ENCODE data around the gene SEPTIN12.

DNA sequence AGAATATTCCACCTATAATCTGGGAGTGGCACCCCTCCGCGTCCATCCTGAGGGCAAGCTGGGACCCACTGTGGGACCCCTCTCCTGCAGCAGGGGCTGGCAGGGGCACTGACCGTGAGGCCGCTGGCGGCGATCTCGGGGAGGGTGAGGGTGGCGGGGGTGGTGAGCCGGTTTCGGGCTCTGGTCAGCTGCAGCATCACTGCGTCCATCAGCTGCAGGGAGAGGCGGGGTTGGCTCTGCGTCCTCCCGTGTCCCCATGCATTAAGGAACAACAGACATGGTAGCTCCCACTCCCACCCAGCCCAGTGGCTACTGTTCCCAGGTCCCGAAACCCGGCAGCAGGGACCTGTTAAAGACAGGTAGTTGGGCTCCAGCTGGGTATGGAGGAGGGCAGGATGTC lies 10.3 kb upstream of the SEPTIN12 start:
- TF ChIP-seq NFIC (IDR thresholded peaks at IDR 0.05) (no peak), REST (IDR thresholded peaks at IDR 0.05; ENCODE audit: low read depth) (no peak), EGR1 (IDR thresholded peaks at IDR 0.05) (no peak), MAX (IDR thresholded peaks at IDR 0.05) (no peak), CEBPB (IDR thresholded peaks at IDR 0.05) (no peak), EP300 (IDR thresholded peaks at IDR 0.05; ENCODE audit: borderline replicate concordance) (no peak)
